Left renal pelvis (tissue), 4 donors: Measurements from ENCODE around the gene STRA8. TPM values are rescaled to one million over a fixed set of nuclear protein-coding genes. Genes with fewer than 3 reads are reported as not detected.

ENCODE experiments used
- DNase-seq, 4 donors: peaks; one replicate each; pipeline ENCODE4 v3.0.0-alpha.2; 2013; ENCODE audit warnings: low read depth in 4 of 4, low spot score in 3 of 4
- polyA plus RNA-seq, 4 donors: library from polyadenylated mRNA; unstranded; fragments of 120-200 nt; gene quantifications; one replicate each; pipeline ENCODE4 v1.2.1, GENCODE V29; 2013; ENCODE audit not compliant: insufficient read length in 4 of 4

STRA8 gene, protein sequence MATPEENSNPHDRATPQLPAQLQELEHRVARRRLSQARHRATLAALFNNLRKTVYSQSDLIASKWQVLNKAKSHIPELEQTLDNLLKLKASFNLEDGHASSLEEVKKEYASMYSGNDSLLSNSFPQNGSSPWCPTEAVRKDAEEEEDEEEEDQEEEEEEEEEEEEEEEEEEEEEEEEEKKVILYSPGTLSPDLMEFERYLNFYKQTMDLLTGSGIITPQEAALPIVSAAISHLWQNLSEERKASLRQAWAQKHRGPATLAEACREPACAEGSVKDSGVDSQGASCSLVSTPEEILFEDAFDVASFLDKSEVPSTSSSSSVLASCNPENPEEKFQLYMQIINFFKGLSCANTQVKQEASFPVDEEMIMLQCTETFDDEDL
- under 1 TPM in 2 of 4 donors, not detected in 2; 0.17 to 0.21 TPM for polyA plus RNA-seq

DNA sequence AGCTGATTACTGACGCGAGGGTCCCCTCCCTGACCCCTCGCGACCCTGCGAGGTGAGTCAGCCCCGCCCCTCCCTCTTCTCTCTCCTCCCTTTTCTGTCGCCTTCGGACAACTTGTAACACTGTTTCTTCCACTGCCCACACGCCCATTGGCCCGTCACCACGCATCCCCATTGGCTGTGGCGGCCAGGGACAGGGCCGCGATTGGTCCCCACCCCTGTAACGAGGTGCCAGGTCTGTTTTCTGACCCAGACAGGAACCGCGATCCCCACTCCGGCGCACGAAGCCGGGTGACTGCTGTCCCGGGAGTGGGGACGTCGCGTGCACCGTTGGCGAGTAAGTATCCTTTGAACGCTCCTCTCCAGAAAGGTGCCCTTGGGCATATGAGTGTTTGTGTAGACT, at the start of gene STRA8:
Gene STRA8 (plus strand): TSS at position 269 of the 400 bp plus-strand sequence. CDS start 6,687 bp downstream, outside the sequence.
- DNase-seq = no peak

DNA sequence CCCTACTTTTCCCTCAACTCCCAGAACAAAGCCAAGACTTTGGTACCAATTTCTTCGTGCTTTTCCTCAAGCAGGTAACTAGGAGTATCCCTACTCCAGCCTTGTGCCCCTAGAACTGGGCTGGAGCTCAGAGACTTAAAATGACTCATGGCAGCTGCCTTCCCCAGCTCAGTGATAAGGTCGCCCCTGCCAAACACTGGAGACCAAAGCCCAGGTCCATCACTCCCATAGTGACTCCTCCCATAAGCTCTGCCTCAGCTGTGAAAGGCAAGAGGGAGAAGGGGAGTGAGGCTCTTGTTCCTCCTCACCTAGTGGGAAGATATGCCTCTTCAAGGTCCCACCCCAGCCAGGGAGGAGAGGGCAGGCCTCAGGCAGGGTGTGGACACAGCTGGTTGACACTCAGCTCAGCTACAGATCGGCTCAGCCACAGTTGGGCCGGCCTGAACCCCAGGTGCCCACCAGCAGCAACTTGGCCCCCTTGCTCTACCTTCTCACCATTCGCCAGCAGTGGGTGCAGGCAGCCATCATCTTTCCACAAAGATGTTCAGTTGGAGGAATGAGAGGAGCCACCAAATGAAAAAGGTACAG, 49.3 kb upstream of the STRA8 start:
- no peak for DNase-seq

DNA sequence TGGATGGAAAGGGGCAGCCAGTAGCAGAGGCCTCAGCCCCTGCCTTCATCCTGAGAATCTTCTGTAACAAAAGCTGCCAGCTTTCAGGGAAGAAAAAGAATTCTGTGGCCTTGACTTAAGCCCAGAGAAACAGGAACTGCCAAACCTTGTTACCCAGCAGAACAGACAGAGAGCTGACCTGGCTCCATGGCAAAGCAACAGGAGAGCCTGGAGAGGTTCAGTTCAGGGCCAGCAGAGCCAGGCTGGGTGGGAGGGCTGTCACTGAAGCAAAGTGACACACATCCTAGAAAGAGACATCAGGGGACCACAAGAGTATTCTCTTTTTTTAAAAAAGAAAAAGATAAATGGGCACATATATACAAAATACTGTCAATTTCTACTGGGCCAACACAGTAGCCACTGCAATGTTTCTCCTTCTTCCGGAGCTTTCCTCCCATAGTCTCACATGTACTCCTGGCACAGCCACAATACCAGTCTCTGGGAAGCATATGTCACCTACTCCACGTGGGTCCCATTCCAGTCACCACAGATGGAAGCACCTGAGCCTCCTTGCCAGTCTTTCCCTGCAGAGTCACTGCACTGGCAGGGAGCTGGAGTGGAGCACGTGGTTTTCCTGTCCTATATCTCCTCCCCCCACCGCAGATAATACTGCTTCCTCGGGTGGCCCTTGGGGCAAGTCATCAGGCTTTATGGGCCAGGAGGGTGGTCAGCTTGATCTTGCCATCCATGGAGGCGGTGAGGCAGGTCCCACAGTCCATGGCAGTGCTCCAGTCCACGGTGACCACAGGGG, 48.0 kb upstream of the STRA8 start:
- no peak for DNase-seq

DNA sequence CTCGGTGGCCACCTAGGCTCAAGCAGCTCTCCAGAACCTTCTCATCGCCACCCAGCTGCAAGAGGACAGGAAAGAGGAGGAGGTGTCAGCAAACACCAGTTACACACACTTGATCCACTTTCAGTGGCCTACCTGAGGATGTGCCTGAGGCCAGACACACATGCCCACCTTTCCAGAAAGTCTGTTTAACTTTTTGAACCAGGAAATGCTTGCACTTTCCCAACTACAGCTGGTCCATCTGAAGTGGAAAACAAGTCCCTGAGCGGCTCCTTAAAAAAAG, 47.4 kb upstream of the STRA8 start:
- DNase-seq = no peak

DNA sequence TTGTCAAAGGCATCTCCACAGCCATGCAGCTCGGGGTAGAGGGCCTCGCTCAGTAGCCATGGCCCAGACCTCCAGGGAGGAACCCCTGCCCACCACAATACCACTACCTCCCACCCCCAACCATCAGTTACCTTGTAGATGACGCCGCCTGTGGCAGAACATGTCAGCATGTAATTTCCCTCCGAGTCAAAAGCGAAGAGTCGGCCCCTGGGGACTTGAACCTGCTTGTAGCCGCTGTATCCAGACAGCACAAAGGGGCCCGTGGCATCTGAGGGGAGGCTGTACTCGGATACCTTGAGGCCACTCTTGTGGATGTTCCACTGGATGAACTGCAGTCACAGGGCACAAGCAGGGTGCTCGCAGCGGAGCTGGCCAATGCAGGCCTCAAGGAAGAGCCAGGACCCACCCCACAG, 46.8 kb upstream of the STRA8 start:
- DNase-seq = no peak

DNA sequence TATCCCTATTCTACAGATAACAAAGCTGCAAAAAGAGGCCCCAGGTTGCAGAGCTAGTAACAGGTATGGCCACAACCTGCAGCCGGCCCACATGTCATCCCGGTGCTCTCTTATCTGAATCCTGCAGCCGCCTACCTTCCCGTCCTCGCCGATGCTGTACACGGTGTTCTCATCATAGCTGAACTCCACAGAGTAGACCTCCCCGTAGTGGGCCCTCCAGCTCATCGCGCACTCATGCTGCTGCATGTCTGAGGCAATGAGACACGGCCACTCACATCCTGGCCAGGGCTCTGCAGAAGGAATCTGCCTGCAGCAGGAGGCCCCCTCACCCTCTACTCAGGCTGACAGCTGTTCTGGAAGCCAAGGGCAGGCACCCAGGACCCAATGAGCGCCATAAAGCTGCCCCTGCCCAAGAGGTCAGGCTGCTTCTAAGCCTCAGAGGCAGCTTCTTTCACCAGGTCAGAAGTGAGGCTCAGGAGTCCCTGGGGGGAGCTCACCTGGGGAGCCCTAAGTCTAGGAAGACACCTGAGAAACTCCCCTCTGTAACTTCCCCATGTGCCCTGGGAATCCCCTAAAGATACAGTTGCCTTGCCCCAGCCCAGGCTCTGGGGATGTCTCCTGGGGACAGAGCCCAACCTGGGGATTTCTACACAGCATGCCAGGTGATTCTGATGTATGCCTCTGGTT, 45.2 kb upstream of the STRA8 start:
- no peak for DNase-seq

DNA sequence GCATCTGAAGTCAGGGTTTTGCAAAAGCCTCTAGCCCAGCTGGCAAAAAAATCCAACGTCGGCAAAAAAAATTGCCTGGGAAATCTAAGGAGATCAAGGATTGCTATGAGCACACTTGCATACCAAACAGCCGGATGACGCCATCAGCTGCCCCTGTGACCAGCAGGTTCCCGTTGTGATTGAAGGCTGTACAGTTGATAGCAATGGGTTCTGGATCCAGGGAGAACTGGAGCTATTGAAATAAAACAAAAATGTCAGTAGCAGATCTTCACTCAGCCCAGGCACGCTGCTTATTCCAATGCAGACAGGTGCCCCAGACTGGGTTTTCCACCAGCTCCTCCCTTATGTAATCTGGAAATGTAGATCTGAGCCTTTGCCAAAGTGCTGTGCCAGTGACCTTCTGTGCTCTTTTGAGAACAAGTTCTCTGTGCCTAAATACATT, 44.4 kb upstream of the STRA8 start:
- no peak for DNase-seq

DNA sequence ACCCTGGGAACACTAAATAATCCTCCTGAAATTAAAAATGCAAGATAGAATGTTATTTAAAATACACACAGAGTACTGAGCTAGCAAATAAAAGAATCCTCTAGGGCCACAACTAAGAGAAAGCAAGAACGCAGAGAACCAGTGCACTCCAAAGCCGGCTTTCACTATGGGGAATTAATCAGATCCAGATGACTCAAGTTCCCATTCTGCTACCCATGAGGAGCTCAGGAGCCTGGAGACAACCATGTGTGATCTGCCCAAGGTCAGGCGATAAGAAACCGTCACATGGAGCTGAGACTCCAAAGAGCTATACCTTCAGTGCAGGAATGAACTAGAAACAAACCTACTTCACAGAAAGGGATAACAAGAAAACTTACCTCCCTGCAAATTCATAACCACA, 43.7 kb upstream of the STRA8 start:
- no peak for DNase-seq

DNA sequence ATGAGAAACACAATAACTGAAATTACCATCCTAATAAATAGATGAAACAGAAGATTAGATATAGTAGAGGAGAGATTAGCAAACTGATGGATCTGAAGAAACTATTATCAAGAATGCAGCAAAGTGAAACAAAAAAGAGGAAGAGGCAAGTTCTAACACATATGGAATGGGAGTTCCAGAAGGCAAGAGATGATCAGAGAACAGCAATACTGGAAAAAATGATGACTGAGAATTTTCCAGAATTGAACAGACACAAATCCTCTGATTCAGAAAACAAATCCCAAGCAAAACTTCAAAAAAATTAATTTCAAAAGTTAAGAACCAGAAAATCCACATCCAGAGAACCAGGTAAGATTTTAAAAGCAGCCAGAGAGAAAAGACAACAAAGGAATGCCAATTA, 42.9 kb upstream of the STRA8 start:
- DNase-seq = no peak

DNA sequence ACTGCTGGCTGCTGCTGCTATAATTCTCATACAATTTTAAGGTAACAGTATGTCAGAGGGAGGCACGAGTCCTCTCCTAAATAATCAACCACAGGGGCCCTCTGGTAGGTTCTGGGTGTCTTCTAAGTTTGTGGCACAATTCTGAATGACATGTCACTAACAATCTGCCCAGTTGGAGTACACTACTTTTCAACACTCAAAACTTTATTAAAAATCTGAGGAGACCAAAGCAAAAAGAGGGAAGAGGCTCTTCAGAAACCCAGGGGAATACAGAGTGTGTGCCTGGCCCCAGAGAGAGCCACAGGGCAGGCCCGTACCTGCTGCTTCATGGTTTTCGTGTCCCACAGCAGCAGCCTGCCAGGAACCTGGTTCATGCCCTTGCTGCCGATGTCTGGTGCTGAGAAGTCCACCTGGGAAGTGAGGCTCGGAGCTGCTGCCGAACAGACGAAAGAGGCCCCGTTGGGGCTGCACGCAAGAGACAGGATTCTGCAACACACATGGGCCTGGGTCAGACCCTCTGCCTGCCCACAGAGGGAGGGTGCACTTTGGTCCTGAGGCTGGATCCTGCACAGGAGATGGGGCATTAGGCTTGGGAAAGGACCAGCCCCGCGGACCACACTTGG, 40.6 kb upstream of the STRA8 start:
- no peak for DNase-seq

DNA sequence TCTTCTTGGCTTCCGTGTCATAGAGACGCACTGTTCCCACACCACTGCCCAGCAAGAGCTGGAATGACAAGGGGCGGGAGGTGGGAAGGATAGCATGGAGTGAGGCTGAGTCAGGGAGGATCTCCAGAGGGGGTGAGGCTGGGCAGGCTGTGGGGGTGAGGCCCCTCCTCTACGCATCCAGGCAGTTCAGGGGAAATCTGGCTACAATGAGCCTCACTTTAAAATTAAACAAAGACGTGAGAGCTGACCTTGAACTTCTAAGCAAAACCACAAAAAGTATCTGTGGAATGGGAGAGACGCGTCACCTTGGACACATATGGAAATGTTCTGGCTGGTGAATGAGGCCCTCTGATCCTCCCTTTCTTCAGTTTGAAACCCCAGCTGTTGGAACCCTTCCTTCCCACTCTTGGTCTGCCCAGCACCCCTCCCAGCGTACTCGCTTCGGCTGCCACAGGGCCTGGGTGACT, 40.0 kb upstream of the STRA8 start:
- DNase-seq = no peak

DNA sequence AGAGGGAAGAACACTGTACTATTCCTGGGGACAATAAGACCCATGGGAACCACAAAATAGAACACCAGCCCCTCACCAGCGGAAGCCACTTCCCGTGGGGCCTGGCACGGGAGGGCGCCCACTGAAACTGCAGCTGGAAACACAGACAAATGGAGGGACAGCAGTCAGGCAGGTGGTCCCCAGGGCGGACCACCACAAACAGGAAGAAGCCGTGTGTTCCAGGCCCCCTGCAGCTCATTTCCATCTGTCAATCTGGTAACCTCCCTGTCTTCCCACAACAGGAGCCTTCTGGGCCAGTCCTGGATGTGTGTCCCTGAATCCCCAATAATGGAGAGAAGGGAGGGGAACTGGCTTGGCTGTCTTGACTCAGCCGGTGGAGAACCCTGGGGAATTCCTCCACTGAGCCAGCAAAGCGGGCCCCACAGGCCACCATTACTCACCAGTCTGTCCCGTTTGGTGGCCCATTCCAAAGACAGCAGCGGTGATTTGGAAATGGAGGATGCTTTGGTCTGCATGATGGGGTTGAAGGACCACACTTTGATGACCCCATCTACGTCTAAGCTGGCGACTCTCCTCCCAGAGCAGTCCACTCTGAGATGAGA, 39.0 kb upstream of the STRA8 start:
- DNase-seq = no peak

DNA sequence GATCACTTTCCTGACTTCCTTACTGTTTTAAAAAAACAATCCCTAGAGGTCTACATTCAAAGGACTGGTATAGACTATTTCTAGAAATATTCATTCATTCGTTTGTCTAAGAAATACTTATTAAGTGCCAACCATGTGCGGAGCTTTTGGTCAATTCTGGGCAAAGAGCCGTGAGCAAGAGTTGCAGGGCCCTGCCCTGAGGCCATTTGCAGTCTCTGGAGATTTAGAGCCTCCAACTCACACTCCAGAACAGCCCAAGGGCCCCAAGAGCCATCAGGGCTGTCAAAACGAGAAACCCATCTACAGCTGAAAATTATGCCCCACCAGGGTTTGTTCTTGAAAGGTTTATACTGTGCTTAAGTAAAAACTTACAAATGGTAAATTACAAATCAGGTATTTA, 38.5 kb upstream of the STRA8 start:
- DNase-seq = no peak

DNA sequence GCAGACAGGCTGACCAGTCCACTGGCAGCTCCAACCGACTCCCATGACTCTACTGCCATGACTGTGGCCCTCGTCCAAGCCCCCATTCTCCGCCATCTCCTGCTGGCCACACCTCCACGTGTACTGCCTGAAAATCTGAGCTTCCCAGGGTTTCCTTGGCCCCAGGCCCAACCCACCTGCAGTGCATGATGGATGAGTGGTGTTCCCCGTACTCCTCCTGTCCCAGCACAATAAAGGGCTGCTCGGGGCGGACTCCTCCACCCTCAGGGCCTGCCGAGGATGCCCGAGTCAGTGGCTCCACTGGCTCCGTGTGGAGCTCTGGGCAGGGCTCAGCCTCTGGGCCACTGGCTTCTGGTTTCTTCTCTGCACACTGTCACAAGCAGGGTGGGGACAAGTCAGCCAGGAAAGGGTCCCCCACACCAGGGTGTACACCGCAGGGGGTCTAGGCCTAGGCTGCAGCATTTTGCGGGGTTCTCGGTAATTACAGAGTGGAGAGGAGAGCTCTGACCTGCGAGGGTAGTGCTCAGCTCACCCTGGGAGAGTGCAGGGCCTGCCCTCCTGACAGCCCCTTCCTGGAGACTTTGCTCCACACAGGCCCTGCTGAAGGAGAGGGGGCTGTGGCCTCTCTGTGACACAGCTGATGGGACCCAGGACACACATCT, 37.5 kb upstream of the STRA8 start:
- no peak for DNase-seq

DNA sequence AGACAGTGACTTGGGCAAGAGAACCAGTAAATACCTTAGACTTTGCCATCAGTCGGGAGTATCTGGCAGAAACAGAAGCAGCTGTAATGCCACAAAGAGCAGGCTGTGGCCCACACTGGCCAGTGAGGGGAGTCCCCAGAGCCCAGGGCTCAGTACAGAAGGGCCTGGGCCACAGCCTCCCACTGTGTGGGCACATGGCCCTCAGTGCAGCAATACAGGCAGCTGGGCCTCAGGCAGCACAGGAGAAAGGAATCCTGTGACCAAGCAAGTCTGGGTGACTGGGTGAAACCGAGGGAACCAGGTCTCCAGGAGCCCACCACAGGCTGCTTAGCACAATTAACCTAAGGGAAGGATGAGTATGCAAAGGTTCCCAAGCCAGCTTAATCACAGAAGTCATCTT, 36.3 kb upstream of the STRA8 start:
- DNase-seq = no peak

DNA sequence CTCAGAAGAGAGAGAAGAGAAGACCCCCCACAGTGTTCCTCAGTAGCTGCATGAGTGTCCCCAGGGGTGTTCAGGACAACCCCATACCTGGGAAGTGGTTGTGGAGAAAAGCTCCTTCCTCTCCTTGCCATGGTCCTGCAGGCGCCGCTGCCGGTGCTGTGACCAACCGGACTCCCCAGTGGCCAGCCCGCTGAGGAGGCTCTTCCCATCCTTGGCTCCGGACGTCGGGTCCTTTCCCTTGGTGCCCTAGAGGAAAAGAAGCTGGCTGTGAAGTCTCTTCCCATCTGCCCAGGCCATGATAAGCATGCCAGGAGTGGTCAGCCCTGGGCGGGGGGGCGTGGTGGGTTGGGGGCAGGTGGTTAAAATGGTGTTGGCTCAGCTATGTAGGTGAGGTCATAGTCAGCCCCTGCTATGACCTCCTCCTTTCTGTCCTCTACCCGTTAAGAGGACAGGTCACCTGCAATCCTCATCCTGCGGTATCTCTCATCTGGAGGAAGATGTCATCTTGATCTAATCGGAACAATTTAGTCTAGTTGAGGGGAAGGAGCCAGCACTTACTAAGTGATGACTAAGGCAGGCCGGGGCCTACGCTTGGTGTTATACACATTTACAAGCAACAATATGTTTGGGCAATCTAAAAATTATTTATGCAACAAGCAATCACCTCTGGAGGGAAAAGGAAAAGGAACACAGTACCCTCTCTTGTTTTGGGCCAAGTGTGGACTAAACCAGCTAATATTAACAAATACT, 35.6 kb upstream of the STRA8 start:
- DNase-seq = no peak

DNA sequence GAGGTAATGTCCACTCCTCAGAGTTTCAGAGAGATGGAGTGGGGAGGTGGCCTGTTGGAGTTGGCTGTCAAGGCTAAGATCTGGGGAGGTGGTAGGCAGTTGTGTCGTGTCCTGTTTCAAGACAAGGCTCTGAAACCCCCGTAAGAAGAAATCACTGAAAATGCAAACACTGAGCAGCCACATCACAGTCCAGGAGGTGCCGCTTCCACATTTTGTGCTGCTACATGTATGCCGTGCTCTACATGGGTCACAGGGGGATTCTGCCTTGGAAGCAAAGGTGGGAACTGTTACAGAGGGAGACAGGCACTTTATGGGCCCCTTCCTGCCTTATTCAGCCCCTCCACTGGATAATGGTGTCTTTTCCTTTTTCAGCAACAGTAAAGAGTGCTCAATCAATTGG, 34.2 kb upstream of the STRA8 start:
- DNase-seq = no peak

DNA sequence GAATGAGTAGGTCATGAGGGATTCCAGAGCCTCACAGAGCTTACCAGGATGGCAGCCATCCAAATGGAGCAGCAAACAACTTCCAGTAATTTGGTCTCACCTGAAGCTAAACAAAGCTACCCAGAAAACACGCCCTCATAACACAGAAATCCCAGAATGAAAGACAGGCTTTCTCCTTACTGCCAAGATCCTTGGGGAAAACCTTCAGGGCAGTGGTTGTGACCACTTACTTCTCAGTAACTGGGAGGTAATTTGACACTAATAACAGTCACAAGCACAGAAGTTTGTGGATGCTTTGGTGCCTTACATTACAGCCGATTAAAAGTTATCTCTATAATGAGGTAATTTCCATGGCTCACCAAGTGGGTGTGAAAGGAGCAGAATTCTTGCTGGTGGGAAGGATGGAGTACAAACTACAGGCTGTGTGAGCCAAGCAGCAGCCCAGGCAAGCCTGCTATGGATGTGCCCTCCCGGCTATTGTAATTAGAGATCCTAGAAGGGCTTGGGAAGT, 32.8 kb upstream of the STRA8 start:
- no peak for DNase-seq

DNA sequence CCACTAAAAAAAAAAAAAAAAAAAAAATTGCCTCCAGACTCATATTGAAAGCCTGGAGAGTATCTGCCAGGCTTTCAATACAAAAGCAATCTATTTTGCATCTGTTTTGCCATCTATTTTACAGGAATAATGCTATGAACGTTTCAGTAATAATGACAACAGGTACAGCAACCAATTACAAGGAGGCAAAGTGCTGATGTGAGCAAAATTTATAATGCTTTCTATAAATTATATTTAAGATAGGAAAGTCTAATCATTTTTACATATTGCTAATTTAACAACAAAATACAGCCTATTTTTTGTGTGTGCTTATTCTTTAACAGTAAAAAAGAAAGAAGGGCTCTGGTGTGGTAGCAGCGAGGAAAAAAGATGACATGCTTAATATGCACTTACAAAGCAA, 32.3 kb upstream of the STRA8 start:
- DNase-seq = no peak
